ENCODE data around the gene TMEM94. TPM values are rescaled to one million over a fixed set of nuclear protein-coding genes. Genes with fewer than 3 reads are reported as not detected.

TMEM94 gene
- total and polyA plus RNA-seq, 2 of the 8 experiments (the other 6 are each of a cell fraction or from before 2014, with no cell fraction given): 54.8 to 69.9 TPM

DNA sequence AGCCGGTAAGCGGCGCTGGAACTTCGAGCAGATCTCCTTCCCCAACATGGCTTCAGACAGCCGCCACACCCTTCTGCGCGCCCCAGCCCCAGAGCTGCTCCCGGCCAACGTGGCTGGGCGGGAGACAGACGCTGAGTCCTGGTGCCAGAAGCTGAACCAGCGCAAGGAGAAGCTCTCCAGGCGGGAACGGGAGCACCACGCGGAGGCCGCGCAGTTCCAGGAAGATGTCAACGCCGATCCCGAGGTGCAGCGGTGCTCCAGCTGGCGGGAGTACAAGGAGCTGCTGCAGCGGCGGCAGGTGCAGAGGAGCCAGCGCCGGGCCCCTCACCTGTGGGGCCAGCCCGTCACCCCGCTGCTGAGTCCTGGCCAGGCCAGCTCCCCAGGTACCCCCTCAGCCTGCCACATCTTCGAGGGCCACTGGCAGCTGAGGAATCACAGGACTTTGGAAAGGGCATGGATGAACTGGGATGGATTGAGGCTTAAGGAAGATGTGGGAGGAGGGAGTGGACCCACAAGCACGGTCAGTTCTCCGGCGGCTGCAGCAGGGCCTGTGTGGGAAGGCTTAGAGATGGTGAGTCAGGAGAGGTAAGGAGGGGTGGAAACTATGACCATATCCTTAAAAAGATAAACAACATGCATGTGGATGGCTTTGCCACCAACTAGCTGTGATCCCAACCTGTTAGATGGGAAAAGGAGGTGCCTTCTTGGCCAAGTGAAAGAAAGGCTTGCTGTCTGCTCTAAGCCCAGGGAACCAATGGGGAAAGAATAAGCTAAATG is 65.7 kb downstream of the TMEM94 start (continued):
- no peak for TF ChIP-seq TEAD4 (IDR thresholded peaks at IDR 0.05; ENCODE audit: low read depth, low read length)
- TF ChIP-seq GTF2F1 (IDR thresholded peaks at IDR 0.05; ENCODE audit: borderline replicate concordance, low read depth, low read length): no peak
- no peak for TF ChIP-seq CEBPB (IDR thresholded peaks at IDR 0.05; ENCODE audit: low read depth, low read length)

Data from H1 (cell line).